HL-60 (cell line): Measurements from ENCODE around the gene HUNK.

Experiments
- DNase-seq, 2 experiments: peaks; one replicate each; pipeline ENCODE4 v3.0.0-alpha.2; 2010 to 2020; ENCODE audit warnings: low read depth in 1 of 2, low spot score in 1 of 2
- H3K27ac ChIP-seq: fragments of 250-450 bp; sonication (Bioruptor Pico); replicated peaks from 2 replicates; pipeline ENCODE4 v1.5.1; 2020; ENCODE audit warnings: mild to moderate bottlenecking, moderate library complexity
- H3K27me3 ChIP-seq: fragments of 250-450 bp; sonication (Bioruptor Pico); 2 replicates; pipeline ENCODE4 v1.5.1; 2021; ENCODE audit warnings: mild to moderate bottlenecking, moderate library complexity; ENCODE audit not compliant: insufficient read depth, poor library complexity, severe bottlenecking
- H3K4me3 ChIP-seq: replicated peaks from 2 replicates; pipeline ENCODE4 v1.5.1; 2011; ENCODE audit warnings: mild to moderate bottlenecking, control low read depth, low read length; ENCODE audit not compliant: insufficient read depth
- GABPA ChIP-seq: IDR thresholded peaks from 2 replicates; pipeline ENCODE4 v1.6.1; 2012; ENCODE audit warnings: low read depth
- POLR2AphosphoS5 ChIP-seq: IDR thresholded peaks from 2 replicates; pipeline ENCODE4 v1.6.1; 2012; ENCODE audit warnings: low read depth
- SPI1 ChIP-seq: IDR thresholded peaks from 2 replicates; pipeline ENCODE4 v1.6.1; 2012; ENCODE audit warnings: low read depth, mild to moderate bottlenecking, borderline replicate concordance
- TF ChIP-seq, protein P1 (sequence below): IDR thresholded peaks from one replicate; pipeline ENCODE4 v1.5.1; 2011; ENCODE audit warnings: low read length, control low read depth, inconsistent platforms; ENCODE audit not compliant: insufficient read depth
- TF ChIP-seq, protein P2 (sequence below): IDR thresholded peaks from 2 replicates; pipeline ENCODE4 v1.6.1; 2012; ENCODE audit warnings: low read depth; ENCODE audit not compliant: insufficient replicate concordance

Gene HUNK

DNA sequence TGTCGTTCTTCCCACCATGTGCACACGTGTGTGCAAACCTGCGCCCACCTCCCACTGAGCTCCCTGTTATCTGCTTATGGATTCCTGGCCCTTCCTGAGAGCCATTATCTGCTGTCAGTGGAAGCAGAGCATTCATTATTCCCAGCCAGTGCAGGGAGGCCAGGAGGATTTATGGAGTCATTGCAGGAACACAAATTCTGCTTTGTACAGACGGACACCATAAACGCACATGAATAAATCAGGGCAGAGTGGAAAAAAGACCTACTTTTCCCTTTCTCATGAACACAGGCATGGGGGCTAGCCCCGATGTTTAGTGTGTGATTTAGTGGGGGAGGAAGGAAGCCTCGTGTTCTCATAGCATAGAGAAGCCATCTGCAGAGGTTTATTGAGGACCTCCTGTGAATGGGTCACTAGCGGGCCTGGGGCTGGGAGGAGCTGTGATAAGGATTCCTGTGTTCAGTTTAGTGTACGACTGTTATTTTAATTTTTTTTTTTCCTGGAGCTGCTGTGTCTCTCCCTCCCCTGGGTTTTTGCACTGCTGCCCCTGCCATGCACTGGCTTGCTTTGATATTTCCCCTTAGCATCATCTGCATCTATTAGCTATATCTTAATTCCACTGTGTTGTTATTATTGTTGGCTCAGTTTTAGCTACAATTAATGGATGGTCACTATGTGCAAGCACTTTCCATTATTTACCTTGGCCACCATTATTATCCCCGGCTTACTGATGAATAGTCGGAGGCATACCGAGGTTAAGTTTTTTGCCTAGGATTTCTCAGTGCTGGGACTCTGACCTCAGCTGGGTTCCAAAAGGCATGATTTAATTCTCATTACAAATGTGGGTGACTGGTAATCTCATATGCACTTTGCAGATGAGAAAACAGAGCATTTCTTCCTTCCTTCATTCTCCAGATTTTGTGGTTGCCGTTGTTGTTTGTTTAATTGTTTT, 33.0 kb downstream of the HUNK start:
- H3K27ac ChIP-seq, result no peak overlapping the region
- no peak overlapping the region for H3K4me3 ChIP-seq
- TF ChIP-seq POLR2AphosphoS5 (no peak), GABPA (no peak), SPI1 (no peak)
- TF ChIP-seq, protein P1, sequence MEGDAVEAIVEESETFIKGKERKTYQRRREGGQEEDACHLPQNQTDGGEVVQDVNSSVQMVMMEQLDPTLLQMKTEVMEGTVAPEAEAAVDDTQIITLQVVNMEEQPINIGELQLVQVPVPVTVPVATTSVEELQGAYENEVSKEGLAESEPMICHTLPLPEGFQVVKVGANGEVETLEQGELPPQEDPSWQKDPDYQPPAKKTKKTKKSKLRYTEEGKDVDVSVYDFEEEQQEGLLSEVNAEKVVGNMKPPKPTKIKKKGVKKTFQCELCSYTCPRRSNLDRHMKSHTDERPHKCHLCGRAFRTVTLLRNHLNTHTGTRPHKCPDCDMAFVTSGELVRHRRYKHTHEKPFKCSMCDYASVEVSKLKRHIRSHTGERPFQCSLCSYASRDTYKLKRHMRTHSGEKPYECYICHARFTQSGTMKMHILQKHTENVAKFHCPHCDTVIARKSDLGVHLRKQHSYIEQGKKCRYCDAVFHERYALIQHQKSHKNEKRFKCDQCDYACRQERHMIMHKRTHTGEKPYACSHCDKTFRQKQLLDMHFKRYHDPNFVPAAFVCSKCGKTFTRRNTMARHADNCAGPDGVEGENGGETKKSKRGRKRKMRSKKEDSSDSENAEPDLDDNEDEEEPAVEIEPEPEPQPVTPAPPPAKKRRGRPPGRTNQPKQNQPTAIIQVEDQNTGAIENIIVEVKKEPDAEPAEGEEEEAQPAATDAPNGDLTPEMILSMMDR, result no peak
- TF ChIP-seq, protein P2, sequence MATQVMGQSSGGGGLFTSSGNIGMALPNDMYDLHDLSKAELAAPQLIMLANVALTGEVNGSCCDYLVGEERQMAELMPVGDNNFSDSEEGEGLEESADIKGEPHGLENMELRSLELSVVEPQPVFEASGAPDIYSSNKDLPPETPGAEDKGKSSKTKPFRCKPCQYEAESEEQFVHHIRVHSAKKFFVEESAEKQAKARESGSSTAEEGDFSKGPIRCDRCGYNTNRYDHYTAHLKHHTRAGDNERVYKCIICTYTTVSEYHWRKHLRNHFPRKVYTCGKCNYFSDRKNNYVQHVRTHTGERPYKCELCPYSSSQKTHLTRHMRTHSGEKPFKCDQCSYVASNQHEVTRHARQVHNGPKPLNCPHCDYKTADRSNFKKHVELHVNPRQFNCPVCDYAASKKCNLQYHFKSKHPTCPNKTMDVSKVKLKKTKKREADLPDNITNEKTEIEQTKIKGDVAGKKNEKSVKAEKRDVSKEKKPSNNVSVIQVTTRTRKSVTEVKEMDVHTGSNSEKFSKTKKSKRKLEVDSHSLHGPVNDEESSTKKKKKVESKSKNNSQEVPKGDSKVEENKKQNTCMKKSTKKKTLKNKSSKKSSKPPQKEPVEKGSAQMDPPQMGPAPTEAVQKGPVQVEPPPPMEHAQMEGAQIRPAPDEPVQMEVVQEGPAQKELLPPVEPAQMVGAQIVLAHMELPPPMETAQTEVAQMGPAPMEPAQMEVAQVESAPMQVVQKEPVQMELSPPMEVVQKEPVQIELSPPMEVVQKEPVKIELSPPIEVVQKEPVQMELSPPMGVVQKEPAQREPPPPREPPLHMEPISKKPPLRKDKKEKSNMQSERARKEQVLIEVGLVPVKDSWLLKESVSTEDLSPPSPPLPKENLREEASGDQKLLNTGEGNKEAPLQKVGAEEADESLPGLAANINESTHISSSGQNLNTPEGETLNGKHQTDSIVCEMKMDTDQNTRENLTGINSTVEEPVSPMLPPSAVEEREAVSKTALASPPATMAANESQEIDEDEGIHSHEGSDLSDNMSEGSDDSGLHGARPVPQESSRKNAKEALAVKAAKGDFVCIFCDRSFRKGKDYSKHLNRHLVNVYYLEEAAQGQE, result no peak
- no peaks in the 10 kb centered on the region for H3K27me3 ChIP-seq
- DNase-seq, result no peak

DNA sequence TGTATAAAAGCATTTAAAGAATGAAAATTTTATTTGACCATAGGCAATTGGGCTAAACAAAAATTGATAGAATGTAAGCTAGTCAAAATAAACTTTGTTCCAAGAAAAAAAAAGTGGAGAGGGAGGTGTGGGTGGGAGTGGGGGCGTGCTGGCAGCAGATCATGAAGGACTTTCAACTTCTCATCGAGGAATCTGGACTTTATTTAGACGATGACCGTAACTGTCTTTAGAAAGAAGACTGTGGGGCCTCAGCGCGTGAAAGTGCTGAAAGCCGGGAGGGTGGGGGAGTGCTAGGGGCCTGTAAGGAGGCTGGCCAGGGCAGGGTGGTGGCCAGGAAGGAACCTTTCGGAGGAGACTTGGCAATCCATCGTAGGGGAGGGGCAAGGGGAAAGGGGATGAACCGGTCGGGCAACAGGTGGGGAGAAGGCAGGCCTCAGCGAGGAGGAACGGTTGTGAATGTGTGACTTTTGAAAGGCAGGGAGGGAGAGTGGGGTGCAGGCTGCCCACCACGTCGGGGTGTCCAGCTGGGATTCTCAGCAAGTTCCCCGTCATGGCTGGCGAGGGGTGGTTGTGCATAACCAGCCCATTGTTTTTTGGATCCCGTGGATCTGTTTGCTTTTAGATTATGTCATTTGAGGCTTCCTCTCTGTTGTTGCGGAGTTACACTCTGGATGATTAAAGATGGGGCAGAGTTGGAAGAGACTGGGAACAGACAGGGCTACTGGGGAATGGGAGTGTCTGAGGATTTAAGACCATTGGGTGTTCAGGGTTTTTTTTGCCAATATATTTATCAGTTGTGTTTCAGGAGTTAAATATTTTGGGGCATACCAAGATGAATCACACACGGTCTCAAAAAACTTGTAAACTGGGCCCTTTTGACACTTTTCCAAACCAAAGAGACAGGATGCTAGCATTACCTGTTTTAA, 35.5 kb downstream of the HUNK start:
- Histone ChIP-seq H3K4me3 (no peak overlapping the region), H3K27me3 (no peaks in the 10 kb centered on the region), H3K27ac (no peak overlapping the region)
- TF ChIP-seq, protein P2, result no peak
- no peak for TF ChIP-seq SPI1
- no peak for TF ChIP-seq POLR2AphosphoS5
- no peak for TF ChIP-seq GABPA
- TF ChIP-seq, protein P1, result no peak
- DNase-seq, result no peak

DNA sequence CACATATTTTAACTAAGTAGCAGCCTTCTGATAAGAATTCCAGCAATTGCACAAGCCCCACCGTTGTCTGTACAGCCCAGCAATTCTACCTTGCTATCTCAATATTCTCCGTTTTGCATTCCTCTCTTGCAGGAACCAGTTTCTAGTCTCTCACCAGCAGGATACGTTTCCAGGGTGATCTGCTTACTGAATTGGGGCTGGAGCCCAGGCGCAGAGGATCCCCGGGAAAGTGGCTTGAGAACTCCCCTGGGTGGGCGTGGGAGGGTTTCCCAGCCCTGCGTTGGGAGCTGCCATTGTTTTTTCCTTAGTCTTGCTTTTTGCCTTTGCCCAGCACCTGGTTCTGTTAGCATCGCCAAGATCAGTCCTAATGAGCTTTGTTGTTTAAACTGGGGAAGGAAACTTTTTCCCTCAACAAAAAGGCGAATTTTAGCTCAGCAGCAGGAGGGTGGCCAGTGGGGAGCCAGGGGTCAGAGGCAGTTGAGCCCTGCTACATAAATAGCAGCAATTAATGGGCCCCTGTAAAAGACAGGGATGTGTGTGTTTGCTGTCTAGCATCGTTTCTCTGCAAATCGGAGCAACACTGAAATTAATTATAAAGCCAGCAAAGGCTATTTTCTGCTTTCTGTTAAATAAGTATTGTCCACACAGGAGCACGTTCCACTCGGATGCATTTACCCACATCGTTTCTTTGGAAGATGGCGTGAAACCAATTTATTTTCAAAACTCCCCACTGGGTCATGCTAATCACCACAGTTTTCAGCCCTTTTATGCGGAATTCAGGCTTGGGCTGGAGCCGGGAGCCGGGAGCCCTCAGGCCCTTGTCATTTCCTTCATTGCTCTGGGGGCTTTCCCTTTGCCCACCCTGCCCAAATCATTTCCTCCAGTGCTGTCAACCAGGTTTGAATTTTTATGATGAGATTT, 36.6 kb downstream of the HUNK start:
- DNase-seq, result no peak
- TF ChIP-seq SPI1 (no peak), GABPA (no peak), POLR2AphosphoS5 (no peak)
- TF ChIP-seq, protein P2, result no peak
- TF ChIP-seq, protein P1, result no peak
- no peaks in the 10 kb centered on the region for H3K27me3 ChIP-seq
- no peak overlapping the region for H3K27ac ChIP-seq
- no peak overlapping the region for H3K4me3 ChIP-seq
